Left lung (tissue), 10 donors: ENCODE results near the gene BACH2. TPM values are rescaled to one million over a fixed set of nuclear protein-coding genes. Genes with fewer than 3 reads are reported as not detected.
A peak's percentile ranks its signal among the peaks of the same experiment; 100 is the strongest.
"Not testable (repeated sequence)": the region's sequence is repeated elsewhere in the genome, so short reads cannot be mapped to it uniquely, and the experiment has no call there.

ENCODE experiments used
- ATAC-seq: fragments of 200-7000 bp; cut with Tn5 transposase; one replicate; pipeline ENCODE4 v1.9.1; 2020; ENCODE audit warnings: moderate library complexity
- DNase-seq, 4 donors: peaks; one replicate each; pipeline ENCODE4 v3.0.0-alpha.2; 2013 to 2020
- H3K27ac ChIP-seq, 2 donors: fragments of 200-600 bp; sonication (generic) in 1 of 2; one replicate each; pipeline versions ENCODE4 v1.5.0 to v1.8.0; 2020 to 2021
- H3K27me3 ChIP-seq, 2 donors: fragments of 200-600 bp; sonication (generic) in 1 of 2; one replicate each; pipeline versions ENCODE4 v1.5.0 to v1.8.0; 2020 to 2021
- H3K36me3 ChIP-seq, 2 donors: fragments of 200-600 bp; sonication (generic) in 1 of 2; one replicate each; pipeline versions ENCODE4 v1.5.0 to v1.8.0; 2020 to 2021
- H3K4me1 ChIP-seq, 2 donors: fragments of 200-600 bp; one replicate each; pipeline ENCODE4 v1.8.0; 2021
- H3K4me3 ChIP-seq, 2 donors: fragments of 200-600 bp; sonication (generic) in 1 of 2; one replicate each; pipeline versions ENCODE4 v1.5.0 to v1.8.0; 2020 to 2021; ENCODE audit warnings: mild to moderate bottlenecking in 1 of 2
- H3K9me3 ChIP-seq, 2 donors: fragments of 200-600 bp; sonication (generic) in 1 of 2; one replicate each; pipeline versions ENCODE4 v1.5.0 to v1.8.0; 2020 to 2021
- intact Hi-C, 2 donors: fragments of 100-400 bp; cut with DNase I; formaldehyde crosslinking; loops; one replicate each; pipeline versions ENCODE4 v1.11.2 to v1.14.2; 2022
- polyA plus RNA-seq, 6 donors: library from polyadenylated mRNA; unstranded; fragments of 120-200 nt; gene quantifications; one replicate each; pipeline ENCODE4 v1.2.1, GENCODE V29; 2013; ENCODE audit not compliant: insufficient read length in 6 of 6
- total RNA-seq, 2 donors: library from RNA; stranded (reverse); fragmentation: NEBNext Ultra II Directional; extraction: Animal tissue kit (Norgen Biotek cat#: 25700); gene quantifications; one replicate each; pipeline ENCODE4 v1.2.1, GENCODE V29; 2021
- TF ChIP-seq, protein P1 (sequence below), 2 donors: fragments of 200-600 bp; sonication (generic) in 1 of 2; IDR thresholded peaks; one replicate each; pipeline versions ENCODE4 v1.5.0 to v1.8.0; 2021; ENCODE audit warnings: antibody characterized with exemption in 2 of 2
- donor health status: DM: no; HTN: yes; CAD: no.
- donor health status: DM: no; HTN: no; CAD: no.

BACH2 gene
- total and polyA plus RNA-seq, 8 donors, result 3.8 to 10.6 (median 8.9) TPM

DNA sequence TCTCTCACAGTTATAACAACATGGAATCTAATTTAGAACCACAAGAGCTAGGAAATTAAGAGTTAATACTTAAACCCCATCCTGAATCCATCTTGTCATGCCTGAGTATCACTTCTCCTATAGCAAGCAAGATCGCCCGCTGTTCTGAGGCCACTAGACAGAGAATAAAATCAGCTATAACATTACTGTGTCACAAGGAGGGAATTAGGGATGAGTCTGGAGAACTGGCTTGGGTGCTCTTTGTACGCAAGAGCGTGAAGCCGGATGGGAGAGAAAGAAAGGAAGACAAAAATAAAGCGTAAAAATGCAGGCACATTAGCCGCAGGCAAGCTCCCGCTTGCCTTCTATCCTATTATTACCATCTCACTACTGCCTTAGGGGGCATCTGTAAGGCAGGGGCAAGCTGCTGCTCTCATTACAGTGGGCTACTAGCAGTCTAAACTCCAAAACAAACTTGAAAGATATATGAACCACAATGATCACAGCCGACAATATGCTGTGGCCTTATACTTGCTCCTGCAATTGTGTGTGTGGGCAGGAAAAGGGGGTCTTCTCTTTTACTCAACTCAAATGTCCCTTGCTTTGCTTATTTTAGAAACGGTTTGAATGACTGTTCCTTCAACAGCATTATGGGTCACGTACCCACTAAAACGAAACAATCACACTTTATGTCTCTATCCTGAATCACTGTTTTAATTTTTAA, 320.5 kb downstream of the BACH2 start:
- DNase-seq (no peak), ATAC-seq (no peak)
- intact Hi-C loops, result loop anchor here in 1 of 2 donors (10.0 kb wide), 1 partner anchor 319 kb away; the partner anchor contains the start of gene BACH2
- H3K4me1 ChIP-seq, result peaks cover 0 to 6% of the 10 kb centered on the region in 2 donors
- H3K4me3 ChIP-seq, result no peak overlapping the region
- no peaks in the 10 kb centered on the region for H3K27me3 ChIP-seq
- TF ChIP-seq, protein P1, sequence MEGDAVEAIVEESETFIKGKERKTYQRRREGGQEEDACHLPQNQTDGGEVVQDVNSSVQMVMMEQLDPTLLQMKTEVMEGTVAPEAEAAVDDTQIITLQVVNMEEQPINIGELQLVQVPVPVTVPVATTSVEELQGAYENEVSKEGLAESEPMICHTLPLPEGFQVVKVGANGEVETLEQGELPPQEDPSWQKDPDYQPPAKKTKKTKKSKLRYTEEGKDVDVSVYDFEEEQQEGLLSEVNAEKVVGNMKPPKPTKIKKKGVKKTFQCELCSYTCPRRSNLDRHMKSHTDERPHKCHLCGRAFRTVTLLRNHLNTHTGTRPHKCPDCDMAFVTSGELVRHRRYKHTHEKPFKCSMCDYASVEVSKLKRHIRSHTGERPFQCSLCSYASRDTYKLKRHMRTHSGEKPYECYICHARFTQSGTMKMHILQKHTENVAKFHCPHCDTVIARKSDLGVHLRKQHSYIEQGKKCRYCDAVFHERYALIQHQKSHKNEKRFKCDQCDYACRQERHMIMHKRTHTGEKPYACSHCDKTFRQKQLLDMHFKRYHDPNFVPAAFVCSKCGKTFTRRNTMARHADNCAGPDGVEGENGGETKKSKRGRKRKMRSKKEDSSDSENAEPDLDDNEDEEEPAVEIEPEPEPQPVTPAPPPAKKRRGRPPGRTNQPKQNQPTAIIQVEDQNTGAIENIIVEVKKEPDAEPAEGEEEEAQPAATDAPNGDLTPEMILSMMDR (IDR thresholded peaks at IDR 0.05), result no peak
- no peak overlapping the region for H3K27ac ChIP-seq
- H3K36me3 ChIP-seq, result no peaks in the 10 kb centered on the region
- H3K9me3 ChIP-seq, result no peaks in the 10 kb centered on the region

DNA sequence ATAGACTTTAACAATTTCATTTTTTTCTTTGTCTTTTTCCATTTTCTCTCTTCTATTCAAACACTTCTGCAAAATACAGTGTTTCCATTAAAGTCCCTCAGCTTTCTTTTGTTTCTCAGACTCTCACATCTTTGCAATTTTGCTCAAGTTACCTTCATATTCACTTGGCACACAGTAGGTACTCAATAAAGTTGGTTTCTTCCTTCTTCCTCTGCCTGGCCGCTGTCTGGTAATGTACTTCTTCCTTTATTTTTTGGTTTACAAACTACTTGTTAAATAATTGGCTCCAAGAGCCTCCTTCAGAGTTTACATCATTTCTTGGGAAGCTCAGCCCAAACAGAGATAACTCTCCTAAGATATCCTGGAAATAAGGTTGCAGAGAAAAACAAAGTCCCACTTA, 321.3 kb downstream of the BACH2 start:
- Histone ChIP-seq H3K27ac (no peak overlapping the region), H3K36me3 (no peaks in the 10 kb centered on the region), H3K27me3 (no peaks in the 10 kb centered on the region), H3K9me3 (no peaks in the 10 kb centered on the region), H3K4me3 (no peak overlapping the region), H3K4me1 (peaks cover 0 to 6% of the 10 kb centered on the region in 2 donors)
- DNase-seq, result no peak
- TF ChIP-seq, protein P1 (IDR thresholded peaks at IDR 0.05), result no peak
- intact Hi-C loops, result loop anchor here in 1 of 2 donors (10.0 kb wide), 1 partner anchor 319 kb away; the partner anchor contains the start of gene BACH2
- no peak for ATAC-seq

DNA sequence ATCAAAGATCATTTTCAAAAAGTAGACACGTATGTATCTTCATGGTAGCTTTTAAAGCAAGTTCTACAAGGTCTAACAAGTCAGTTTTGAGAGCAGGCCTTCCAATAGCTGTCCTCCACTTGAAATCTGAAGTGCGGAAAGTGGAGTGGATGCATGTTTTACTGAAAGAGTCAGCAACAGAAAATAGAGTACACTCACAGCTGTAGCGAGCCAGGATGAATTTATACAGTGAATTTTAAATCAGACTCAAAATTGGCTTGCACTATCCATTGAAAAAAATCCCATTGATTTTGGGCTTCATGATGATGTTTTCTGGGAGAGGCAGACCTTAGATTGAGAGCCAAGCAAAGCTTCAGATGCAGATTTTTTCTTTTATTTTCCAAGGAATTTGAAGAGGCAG, 321.8 kb downstream of the BACH2 start:
- TF ChIP-seq, protein P1 (IDR thresholded peaks at IDR 0.05), result no peak
- no peaks in the 10 kb centered on the region for H3K36me3 ChIP-seq
- peak; percentile 69 for ATAC-seq
- intact Hi-C loops, result loop anchor here in 1 of 2 donors (10.0 kb wide), 1 partner anchor 320 kb away; the partner anchor contains the start of gene BACH2
- H3K4me3 ChIP-seq, result no peak overlapping the region
- H3K9me3 ChIP-seq, result no peaks in the 10 kb centered on the region
- no peak overlapping the region for H3K27ac ChIP-seq
- H3K4me1 ChIP-seq, result peaks cover 0 to 6% of the 10 kb centered on the region in 2 donors
- no peak for DNase-seq
- H3K27me3 ChIP-seq, result no peaks in the 10 kb centered on the region

DNA sequence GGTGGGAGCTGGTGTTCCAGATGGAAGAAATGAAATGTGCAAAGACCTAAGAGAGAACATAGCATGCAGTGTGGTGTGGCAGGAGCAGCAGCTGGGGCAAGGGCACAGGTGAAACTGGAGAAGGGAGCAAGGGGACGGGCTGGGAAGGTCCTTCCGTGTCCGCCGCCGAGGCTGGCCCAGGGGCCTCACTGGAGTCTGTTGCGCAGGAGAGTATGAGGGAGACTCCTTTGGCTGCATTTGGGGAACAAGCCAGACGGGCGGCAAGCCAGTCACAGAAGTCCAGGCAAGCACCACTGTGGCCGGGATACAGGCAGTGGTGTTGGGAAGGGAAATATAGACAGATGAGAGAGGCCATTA, 324.6 kb downstream of the BACH2 start:
- intact Hi-C loops, result loop anchor here in 1 of 2 donors (10.0 kb wide), 1 partner anchor 323 kb away; the partner anchor contains the start of gene BACH2
- no peak for ATAC-seq
- Histone ChIP-seq H3K4me1 (peaks cover 0 to 3% of the 10 kb centered on the region in 2 donors), H3K27me3 (no peaks in the 10 kb centered on the region), H3K4me3 (no peak overlapping the region), H3K9me3 (no peaks in the 10 kb centered on the region), H3K36me3 (no peaks in the 10 kb centered on the region), H3K27ac (no peak overlapping the region)
- TF ChIP-seq, protein P1 (IDR thresholded peaks at IDR 0.05), result no peak
- DNase-seq, result peak in 1 of 4 donors; percentile 78

DNA sequence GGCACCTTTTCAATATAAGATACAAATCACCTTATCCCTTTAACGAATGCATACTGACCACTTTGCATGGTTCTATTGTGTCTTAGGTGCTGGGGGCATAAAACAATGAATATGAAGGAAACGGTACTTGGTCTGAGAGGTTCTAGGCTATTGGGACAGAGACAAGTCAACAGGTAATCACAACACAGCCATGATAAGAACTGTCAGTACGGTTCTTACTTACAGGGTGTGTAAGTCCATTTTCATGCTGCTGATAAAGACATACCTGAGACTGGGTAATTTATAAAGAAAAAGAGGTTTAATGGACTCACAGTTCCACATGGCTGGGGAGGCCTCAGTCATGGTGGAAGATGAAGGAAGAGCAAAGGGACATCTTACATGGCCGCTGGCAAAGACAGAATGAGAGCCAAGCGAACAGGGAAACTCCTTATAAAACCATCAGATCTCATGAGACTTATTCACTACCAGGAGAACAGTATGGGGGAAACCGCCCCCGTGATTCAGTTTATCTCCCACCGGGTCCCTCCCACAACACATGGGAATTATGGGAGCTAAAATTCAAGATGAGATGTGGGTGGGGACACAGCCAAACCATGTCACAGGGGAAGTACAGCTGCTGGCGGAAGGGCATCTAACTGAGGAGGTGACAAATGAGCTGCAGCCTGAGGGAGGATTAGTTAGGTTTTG, 325.2 kb downstream of the BACH2 start:
- not testable (repeated sequence) for H3K4me1 ChIP-seq, H3K4me3 ChIP-seq, H3K36me3 ChIP-seq, H3K27me3 ChIP-seq, DNase-seq, H3K9me3 ChIP-seq, H3K27ac ChIP-seq, ATAC-seq
- intact Hi-C loops, result loop anchor here in 1 of 2 donors (10.0 kb wide), 1 partner anchor 323 kb away; the partner anchor contains the start of gene BACH2
